ENCODE results near the gene PER3.

Gene PER3

GRCh38 chr1:7749126-7749525, 35.0 kb upstream of the PER3 start:
- TF ChIP-seq CTCF (conservative IDR thresholded peaks at IDR 0.05; ENCODE audit: low read length) (no peak), EZH2phosphoT487 (IDR thresholded peaks at IDR 0.05; ENCODE audit: borderline replicate concordance) (no peak)
- H3K4me2 ChIP-seq (ENCODE audit: low read depth, low read length, poor library complexity, severe bottlenecking): no peak overlapping the region

GRCh38 chr1:7751174-7751573, 32.9 kb upstream of the PER3 start:
- H3K27me3 ChIP-seq (ENCODE audit: insufficient read depth, low read length, poor library complexity, severe bottlenecking): no peaks in the 10 kb centered on the region
- no peaks in the 10 kb centered on the region for H3K79me2 ChIP-seq (ENCODE audit: insufficient read depth, low read length)
- H3K9me2 ChIP-seq (replicated peaks; ENCODE audit: low read depth, low read length): no peaks in the 10 kb centered on the region
- peaks cover 22% of the 10 kb centered on the region for H3K4me1 ChIP-seq (ENCODE audit: insufficient read depth, low read length, poor library complexity, severe bottlenecking)
- no peaks in the 10 kb centered on the region for H3K9me3 ChIP-seq (ENCODE audit: insufficient read depth, low read depth, low read length)
- no peaks in the 10 kb centered on the region for H3K36me3 ChIP-seq (ENCODE audit: insufficient read depth, low read length)
- no peak overlapping the region for H3K9ac ChIP-seq (ENCODE audit: low read depth, low read length, poor library complexity, severe bottlenecking)
- H2AFZ ChIP-seq (ENCODE audit: low read length): no peak overlapping the region
- no peak overlapping the region for H3K4me3 ChIP-seq (ENCODE audit: low read length, poor library complexity, severe bottlenecking)
- H4K20me1 ChIP-seq (ENCODE audit: insufficient read depth, low read length, poor library complexity, severe bottlenecking): no peaks in the 10 kb centered on the region
- H3F3A ChIP-seq (ENCODE audit: low read depth): no peaks in the 10 kb centered on the region
- H3K4me2 ChIP-seq (ENCODE audit: low read depth, low read length, poor library complexity, severe bottlenecking): no peak overlapping the region
- TF ChIP-seq CTCF (conservative IDR thresholded peaks at IDR 0.05; ENCODE audit: low read length): no peak
- no peak for TF ChIP-seq EZH2phosphoT487 (IDR thresholded peaks at IDR 0.05; ENCODE audit: borderline replicate concordance)

More at GRCh38 chr1:7749126-7749525, 35.0 kb upstream of the PER3 start:
- H3K9me2 ChIP-seq (replicated peaks; ENCODE audit: low read depth, low read length): no peaks in the 10 kb centered on the region
- H3K4me3 ChIP-seq (ENCODE audit: low read length, poor library complexity, severe bottlenecking): no peak overlapping the region
- no peaks in the 10 kb centered on the region for H3K27me3 ChIP-seq (ENCODE audit: insufficient read depth, low read length, poor library complexity, severe bottlenecking)
- H4K20me1 ChIP-seq (ENCODE audit: insufficient read depth, low read length, poor library complexity, severe bottlenecking): no peaks in the 10 kb centered on the region
- H3K9ac ChIP-seq (ENCODE audit: low read depth, low read length, poor library complexity, severe bottlenecking): no peak overlapping the region
- H3F3A ChIP-seq (ENCODE audit: low read depth): no peaks in the 10 kb centered on the region
- H3K79me2 ChIP-seq (ENCODE audit: insufficient read depth, low read length): no peaks in the 10 kb centered on the region
- no peaks in the 10 kb centered on the region for H3K9me3 ChIP-seq (ENCODE audit: insufficient read depth, low read depth, low read length)
- no peaks in the 10 kb centered on the region for H3K36me3 ChIP-seq (ENCODE audit: insufficient read depth, low read length)
- H2AFZ ChIP-seq (ENCODE audit: low read length): no peak overlapping the region
- H3K4me1 ChIP-seq (ENCODE audit: insufficient read depth, low read length, poor library complexity, severe bottlenecking): peaks cover 20% of the 10 kb centered on the region

- H3K4me2 ChIP-seq (ENCODE audit: low read depth, low read length, poor library complexity, severe bottlenecking): peak overlapping the region; percentile 69
- H3K9ac ChIP-seq (ENCODE audit: low read depth, low read length, poor library complexity, severe bottlenecking): peak overlapping the region; percentile 31
- H3K79me2 ChIP-seq (ENCODE audit: insufficient read depth, low read length): no peaks in the 10 kb centered on the region
- H3F3A ChIP-seq (ENCODE audit: low read depth): no peaks in the 10 kb centered on the region
- H4K20me1 ChIP-seq (ENCODE audit: insufficient read depth, low read length, poor library complexity, severe bottlenecking): no peaks in the 10 kb centered on the region
- TF ChIP-seq CTCF (conservative IDR thresholded peaks at IDR 0.05; ENCODE audit: low read length) (peak; percentile 89), EZH2phosphoT487 (IDR thresholded peaks at IDR 0.05; ENCODE audit: borderline replicate concordance) (no peak)
- no peaks in the 10 kb centered on the region for H3K36me3 ChIP-seq (ENCODE audit: insufficient read depth, low read length)
- no peaks in the 10 kb centered on the region for H3K9me2 ChIP-seq (replicated peaks; ENCODE audit: low read depth, low read length)
- no peaks in the 10 kb centered on the region for H3K27me3 ChIP-seq (ENCODE audit: insufficient read depth, low read length, poor library complexity, severe bottlenecking)
- H2AFZ ChIP-seq (ENCODE audit: low read length): peak overlapping the region; percentile 93
- no peaks in the 10 kb centered on the region for H3K9me3 ChIP-seq (ENCODE audit: insufficient read depth, low read depth, low read length)
- H3K4me3 ChIP-seq (ENCODE audit: low read length, poor library complexity, severe bottlenecking): peak overlapping the region; percentile 63
- peaks cover 22% of the 10 kb centered on the region for H3K4me1 ChIP-seq (ENCODE audit: insufficient read depth, low read length, poor library complexity, severe bottlenecking)
Measured at GRCh38 chr1:7752512-7753417, 31.3 kb upstream of the PER3 start.
